Loucy (cell line): Measurements from ENCODE around the gene TTLL13.

ENCODE experiments used
- H2AFZ ChIP-seq: fragments of 200-600 bp; sonication (generic); 2 replicates; pipeline ENCODE4 v1.6.0; 2016; ENCODE audit warnings: antibody characterized with exemption, mild to moderate bottlenecking, low read length, moderate library complexity
- H3F3A ChIP-seq: fragments of 200-600 bp; 2 replicates; pipeline ENCODE4 v1.6.0; 2016; ENCODE audit warnings: antibody characterized with exemption, low read depth, mild to moderate bottlenecking
- H3K27me3 ChIP-seq: fragments of 200-600 bp; sonication (generic); 2 replicates; pipeline ENCODE4 v1.6.1; 2014; ENCODE audit warnings: low read length, mild to moderate bottlenecking; ENCODE audit not compliant: insufficient read depth, poor library complexity, severe bottlenecking
- H3K36me3 ChIP-seq: fragments of 200-600 bp; sonication (generic); 2 replicates; pipeline ENCODE4 v1.6.1; 2016; ENCODE audit warnings: low read length; ENCODE audit not compliant: insufficient read depth
- H3K4me1 ChIP-seq: fragments of 200-600 bp; sonication (generic); 2 replicates; pipeline ENCODE4 v1.5.1; 2014; ENCODE audit warnings: low read length, mild to moderate bottlenecking; ENCODE audit not compliant: insufficient read depth, poor library complexity, severe bottlenecking
- H3K4me2 ChIP-seq: fragments of 200-600 bp; sonication (generic); 2 replicates; pipeline ENCODE4 v1.6.0; 2014; ENCODE audit warnings: antibody characterized with exemption, low read length, low read depth, mild to moderate bottlenecking; ENCODE audit not compliant: poor library complexity, severe bottlenecking
- H3K4me3 ChIP-seq: fragments of 200-600 bp; sonication (generic); 2 replicates; pipeline ENCODE4 v1.5.1; 2014; ENCODE audit warnings: low read length, mild to moderate bottlenecking, mixed read lengths; ENCODE audit not compliant: poor library complexity, severe bottlenecking
- H3K79me2 ChIP-seq: fragments of 200-600 bp; sonication (generic); 2 replicates; pipeline ENCODE4 v1.6.1; 2014; ENCODE audit warnings: low read length; ENCODE audit not compliant: insufficient read depth
- H3K9ac ChIP-seq: fragments of 200-600 bp; sonication (generic); 2 replicates; pipeline ENCODE4 v1.6.0; 2014; ENCODE audit warnings: mild to moderate bottlenecking, low read depth, low read length, moderate library complexity; ENCODE audit not compliant: poor library complexity, severe bottlenecking
- H3K9me2 ChIP-seq: fragments of 200-600 bp; sonication (generic); replicated peaks from 2 replicates; pipeline ENCODE4 v1.6.1; 2016; ENCODE audit warnings: low read depth, low read length, mixed read lengths
- H3K9me3 ChIP-seq: fragments of 200-600 bp; sonication (generic); 2 replicates; pipeline ENCODE4 v1.6.1; 2014; ENCODE audit warnings: mild to moderate bottlenecking, antibody characterized with exemption, low read length, low read depth; ENCODE audit not compliant: insufficient read depth
- H4K20me1 ChIP-seq: fragments of 200-600 bp; sonication (generic); 2 replicates; pipeline ENCODE4 v1.6.0; 2014; ENCODE audit warnings: antibody characterized with exemption, low read length, mild to moderate bottlenecking; ENCODE audit not compliant: insufficient read depth, poor library complexity, severe bottlenecking
- CTCF ChIP-seq: fragments of 200-600 bp; sonication (generic); conservative IDR thresholded peaks from 2 replicates; pipeline ENCODE4 v1.5.1; 2014; ENCODE audit warnings: mild to moderate bottlenecking, antibody characterized with exemption, low read length
- EZH2phosphoT487 ChIP-seq: fragments of 200-600 bp; IDR thresholded peaks from 2 replicates; pipeline ENCODE4 v1.6.1; 2018; ENCODE audit warnings: antibody characterized with exemption, mild to moderate bottlenecking, moderate library complexity, borderline replicate concordance

The TTLL13 gene

DNA sequence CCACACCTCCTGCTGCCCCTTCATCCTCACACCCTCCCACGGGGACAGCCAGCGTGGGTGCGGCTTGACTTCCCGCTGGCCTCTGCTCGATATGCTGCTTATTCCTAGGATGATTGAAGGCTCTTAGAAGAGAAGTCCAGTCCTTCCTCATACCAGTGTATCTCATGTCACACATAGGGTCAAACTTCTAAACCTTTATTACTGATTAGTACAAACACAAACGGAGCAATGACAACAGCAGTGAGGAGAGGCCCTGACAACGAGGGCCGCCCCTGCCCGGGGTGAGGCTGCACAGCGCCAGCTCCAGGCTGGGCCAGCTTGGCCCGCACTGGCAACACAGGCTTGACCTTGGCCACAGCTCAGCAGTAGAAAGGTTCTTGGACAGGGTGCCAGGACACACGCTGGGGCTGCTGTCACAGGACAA is 19.3 kb upstream of the TTLL13 start:
- Histone ChIP-seq H3K4me3 (peak overlapping the region; percentile 81), H3K79me2 (peaks cover 30% of the 10 kb centered on the region), H4K20me1 (peaks cover 4% of the 10 kb centered on the region), H3K27me3 (no peaks in the 10 kb centered on the region), H3K4me2 (peak overlapping the region; percentile 82), H3K9ac (peak overlapping the region; percentile 69), H3K36me3 (peaks cover 38% of the 10 kb centered on the region; the same call in 1 of the 2 replicates), H3K4me1 (peaks cover 34% of the 10 kb centered on the region), H2AFZ (no peak overlapping the region), H3K9me3 (no peaks in the 10 kb centered on the region), H3F3A (no peaks in the 10 kb centered on the region), H3K9me2 (no peaks in the 10 kb centered on the region)
- TF ChIP-seq CTCF (no peak), EZH2phosphoT487 (no peak)

- peak overlapping the region; percentile 69 for H3K9ac ChIP-seq
- TF ChIP-seq EZH2phosphoT487 (no peak), CTCF (no peak)
- peaks cover 33% of the 10 kb centered on the region; the same call in 1 of the 2 replicates for H3K36me3 ChIP-seq
- H3K79me2 ChIP-seq = peaks cover 30% of the 10 kb centered on the region
- H3K9me3 ChIP-seq = no peaks in the 10 kb centered on the region
- no peaks in the 10 kb centered on the region for H3K27me3 ChIP-seq
- peaks cover 4% of the 10 kb centered on the region for H4K20me1 ChIP-seq
- H3K4me1 ChIP-seq = peaks cover 34% of the 10 kb centered on the region
- H2AFZ ChIP-seq = peak overlapping the region; percentile 49; the same call in 1 of the 2 replicates
- peak overlapping the region; percentile 82 for H3K4me2 ChIP-seq
- no peaks in the 10 kb centered on the region for H3F3A ChIP-seq
- peak overlapping the region; percentile 81 for H3K4me3 ChIP-seq
- no peaks in the 10 kb centered on the region for H3K9me2 ChIP-seq
Observed at GRCh38 chr15:90230610-90231009, 18.7 kb upstream of the TTLL13 start.

GRCh38 chr15:90231028-90232017 is 18.0 kb upstream of the TTLL13 start:
- Histone ChIP-seq H2AFZ (peak overlapping the region; percentile 49), H3K4me1 (peaks cover 34% of the 10 kb centered on the region), H3K36me3 (peaks cover 28% of the 10 kb centered on the region; the same call in 1 of the 2 replicates), H3F3A (no peaks in the 10 kb centered on the region), H4K20me1 (peaks cover 4% of the 10 kb centered on the region), H3K27me3 (no peaks in the 10 kb centered on the region), H3K4me2 (peak overlapping the region; percentile 82), H3K4me3 (peak overlapping the region; percentile 81), H3K9ac (peak overlapping the region; percentile 69), H3K9me3 (no peaks in the 10 kb centered on the region), H3K9me2 (no peaks in the 10 kb centered on the region), H3K79me2 (peaks cover 30% of the 10 kb centered on the region)
- TF ChIP-seq EZH2phosphoT487 = no peak
- no peak for TF ChIP-seq CTCF
